ENCODE data around the gene PDS5A. TPM values are rescaled to one million over a fixed set of nuclear protein-coding genes. Genes with fewer than 3 reads are reported as not detected.
"Not testable (repeated sequence)": the region's sequence is repeated elsewhere in the genome, so short reads cannot be mapped to it uniquely, and the experiment has no call there.

PDS5A gene
- total RNA-seq, 4 donors from 2014 or later = 42.9 to 107 (median 68.9) TPM

- Histone ChIP-seq H3K4me1 (no peaks in the 10 kb centered on the region), H3K27me3 (no peaks in the 10 kb centered on the region), H3K27ac (no peak overlapping the region), H3K36me3 (no peaks in the 10 kb centered on the region), H3K4me3 (no peak overlapping the region), H3K9me3 (no peaks in the 10 kb centered on the region)
- DNase-seq = no peak
- no peak for TF ChIP-seq POLR2A (IDR thresholded peaks at IDR 0.05)
- TF ChIP-seq CTCF (IDR thresholded peaks at IDR 0.05) = no peak
- intact Hi-C loops (cut with DNase I; ENCODE audit: low total_unique reads) = no loop called here
These were observed 190.9 kb downstream of the PDS5A start for GRCh38 chr4:39786838-39787237.

DNA sequence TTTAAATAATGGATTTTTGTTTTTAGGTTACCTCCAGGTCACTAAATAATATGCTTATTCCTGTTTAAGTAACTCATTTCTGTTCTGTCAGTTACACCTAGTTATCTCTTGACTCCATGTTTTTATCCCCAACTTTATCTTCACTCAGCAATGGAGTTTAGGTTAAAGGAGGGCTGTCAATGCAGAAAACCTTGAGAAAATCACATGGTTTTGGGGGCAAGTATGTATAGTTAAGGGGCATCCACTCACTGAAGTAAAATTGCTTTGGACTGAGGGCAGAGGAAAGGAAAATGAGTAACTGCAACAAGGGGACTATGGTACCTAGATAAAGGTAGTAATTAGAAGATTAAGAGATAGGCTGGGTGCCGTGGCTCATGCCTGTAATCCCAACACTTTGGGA is 192.6 kb downstream of the PDS5A start:
- Histone ChIP-seq H3K4me1 (no peaks in the 10 kb centered on the region), H3K27me3 (no peaks in the 10 kb centered on the region), H3K4me3 (no peak overlapping the region), H3K9me3 (no peaks in the 10 kb centered on the region), H3K27ac (no peak overlapping the region), H3K36me3 (no peaks in the 10 kb centered on the region)
- no peak for DNase-seq
- TF ChIP-seq CTCF (IDR thresholded peaks at IDR 0.05) (no peak), POLR2A (IDR thresholded peaks at IDR 0.05) (no peak)
- intact Hi-C loops (cut with DNase I; ENCODE audit: low total_unique reads) = no loop called here

DNA sequence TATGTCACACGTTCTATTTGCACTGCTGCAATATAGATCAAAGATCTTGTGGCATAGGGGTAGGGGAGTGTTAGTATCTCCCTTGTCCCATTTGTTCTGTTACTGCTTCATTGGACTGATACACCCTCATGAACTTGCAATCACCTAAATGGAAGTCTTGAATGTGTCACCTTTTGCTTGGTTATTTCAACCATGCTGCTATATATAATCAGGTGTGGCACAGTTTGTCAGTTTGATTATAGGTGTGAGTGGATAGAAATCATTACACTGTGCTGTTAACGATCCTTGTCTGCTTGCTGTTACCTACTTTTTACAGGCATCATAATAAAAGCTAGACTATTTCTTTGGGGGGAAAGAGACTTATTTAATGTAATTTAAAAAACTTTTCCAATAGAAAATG is 195.7 kb downstream of the PDS5A start:
- intact Hi-C loops (cut with DNase I; ENCODE audit: low total_unique reads); H3K4me3 ChIP-seq; H3K9me3 ChIP-seq; H3K4me1 ChIP-seq; DNase-seq; H3K27me3 ChIP-seq; H3K27ac ChIP-seq; H3K36me3 ChIP-seq: not testable (repeated sequence)

Small RNAs within 50 kb of the gene (small RNA-seq; reads per million reads assigned to genes)
- not detected for gene RNA5SP159

Other genes with a start within 250 kb of the PDS5A start
- gene N4BP2, start 78.9 kb upstream of the PDS5A start, total RNA-seq = 10 to 100 TPM in 2 of 4 donors, 1 to 10 TPM in 2; 7.4 to 67.4 (median 13.8) TPM
- 10 to 100 TPM in 1 of 4 donors, 1 to 10 TPM in 3; 1.5 to 37.1 (median 3.0) TPM for gene RHOH, start 219.1 kb upstream of the PDS5A start, total RNA-seq